GM18868 (cell line): Measurements from ENCODE around the gene NENF.
"Not testable (repeated sequence)": the region's sequence is repeated elsewhere in the genome, so short reads cannot be mapped to it uniquely, and the experiment has no call there.

ENCODE experiments used
- ATAC-seq: cut with Tn5 transposase; IDR thresholded peaks from one replicate; pipeline ENCODE4 v1.9.1; 2021; ENCODE audit warnings: mild to moderate bottlenecking, moderate library complexity; ENCODE audit not compliant: unreplicated experiment

NENF gene

GRCh38 chr1:212432661-212433576 lies at the start of gene NENF:
Gene NENF, plus strand, starts transcription at chr1:212432920. Its CDS starts 24 bp downstream, at chr1:212432944.
- peak; percentile 99 for ATAC-seq

DNA sequence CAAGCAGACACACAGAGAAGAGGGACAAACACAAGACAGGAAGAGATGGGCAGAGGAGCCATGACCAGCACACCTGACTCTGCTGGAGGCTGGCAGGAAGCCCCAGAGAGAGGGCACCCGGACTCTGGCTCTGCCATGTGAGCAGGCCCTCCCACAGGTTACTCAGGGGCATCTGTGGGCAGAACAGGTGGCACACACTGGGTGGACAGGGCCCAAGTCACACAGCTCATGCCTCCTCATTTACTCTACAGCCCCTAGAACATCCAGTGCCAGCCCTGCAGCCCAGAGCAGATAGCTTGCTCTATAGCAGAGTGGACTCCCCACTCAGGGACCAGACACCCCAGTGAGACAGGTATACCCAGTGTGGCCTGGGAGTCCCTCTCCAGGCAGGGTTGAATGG lies 46.7 kb upstream of the NENF start:
- no peak for ATAC-seq

DNA sequence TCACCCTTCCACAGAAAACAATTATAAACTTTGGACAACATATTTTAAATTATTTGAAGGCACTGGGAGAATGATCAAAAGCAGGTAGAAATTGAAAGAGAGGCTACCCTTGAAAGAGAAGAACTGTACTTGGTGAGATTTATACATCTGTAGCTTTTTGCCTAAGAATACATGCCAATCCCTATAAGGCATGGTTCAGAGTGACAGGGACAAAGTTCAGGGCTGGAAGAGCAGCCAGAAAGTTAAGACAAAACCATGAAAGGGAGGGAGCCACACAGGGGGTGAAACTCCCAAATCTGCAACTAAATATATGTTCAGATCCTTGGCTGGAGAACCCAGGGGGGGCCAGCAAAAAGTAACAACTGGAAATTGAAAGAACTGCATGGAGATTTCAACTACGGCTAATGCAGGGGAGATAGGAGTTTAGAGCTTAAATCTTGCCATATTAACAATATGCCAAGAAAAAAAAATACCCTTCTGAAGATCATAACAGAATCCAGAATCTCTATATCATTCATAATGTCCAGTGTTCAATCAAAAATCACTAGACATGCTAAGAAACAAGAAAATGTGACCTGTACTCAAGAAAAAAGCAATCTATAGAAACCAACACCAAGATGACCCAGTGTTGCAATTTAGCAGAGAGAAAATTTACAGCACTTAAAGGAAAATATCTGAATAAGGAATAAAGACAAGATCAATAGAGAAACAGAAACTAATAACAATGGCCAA lies 43.6 kb upstream of the NENF start:
- no peak for ATAC-seq

- not testable (repeated sequence) for ATAC-seq
These were observed 36.9 kb upstream of the NENF start for GRCh38 chr1:212395678-212396437.

GRCh38 chr1:212396638-212397037 lies 36.1 kb upstream of the NENF start:
- no peak for ATAC-seq

- ATAC-seq, result no peak
These were observed 35.5 kb upstream of the NENF start for GRCh38 chr1:212397171-212397570.

- ATAC-seq, result no peak
These were observed 31.7 kb upstream of the NENF start for GRCh38 chr1:212401042-212401441.

DNA sequence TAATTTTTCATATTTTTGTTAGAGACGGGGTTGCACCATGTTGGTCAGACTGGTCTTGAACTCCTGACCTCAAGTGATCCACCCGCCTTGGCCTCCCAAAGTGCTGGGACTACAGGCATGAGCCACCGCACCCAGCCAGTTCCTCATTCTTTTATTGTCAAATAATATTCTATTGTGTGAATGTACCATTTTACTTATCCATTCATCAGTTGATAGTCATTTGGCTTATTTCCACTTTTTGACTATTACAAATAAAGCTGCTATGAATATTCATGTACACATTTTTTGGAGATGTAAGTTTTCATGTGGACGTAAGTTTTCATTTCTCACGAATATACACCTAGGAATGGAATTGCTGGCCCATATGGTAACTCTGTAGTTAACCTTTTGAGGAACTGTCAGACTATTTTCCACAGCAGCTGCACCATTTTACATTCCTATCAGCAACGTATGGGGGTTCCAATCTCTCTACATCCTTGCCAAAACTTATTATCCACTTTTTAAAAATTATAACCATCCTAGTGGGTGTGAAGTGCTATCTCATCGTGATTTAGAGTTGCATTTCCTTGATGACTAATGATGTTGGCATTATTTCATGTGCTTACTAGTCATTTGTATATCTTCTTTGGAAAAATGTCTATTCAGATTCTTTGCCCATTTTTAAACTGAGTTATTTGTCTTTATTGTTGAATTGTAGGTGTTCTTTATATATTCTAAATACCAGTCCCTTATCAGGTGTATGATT lies 30.7 kb upstream of the NENF start:
- ATAC-seq, result no peak

DNA sequence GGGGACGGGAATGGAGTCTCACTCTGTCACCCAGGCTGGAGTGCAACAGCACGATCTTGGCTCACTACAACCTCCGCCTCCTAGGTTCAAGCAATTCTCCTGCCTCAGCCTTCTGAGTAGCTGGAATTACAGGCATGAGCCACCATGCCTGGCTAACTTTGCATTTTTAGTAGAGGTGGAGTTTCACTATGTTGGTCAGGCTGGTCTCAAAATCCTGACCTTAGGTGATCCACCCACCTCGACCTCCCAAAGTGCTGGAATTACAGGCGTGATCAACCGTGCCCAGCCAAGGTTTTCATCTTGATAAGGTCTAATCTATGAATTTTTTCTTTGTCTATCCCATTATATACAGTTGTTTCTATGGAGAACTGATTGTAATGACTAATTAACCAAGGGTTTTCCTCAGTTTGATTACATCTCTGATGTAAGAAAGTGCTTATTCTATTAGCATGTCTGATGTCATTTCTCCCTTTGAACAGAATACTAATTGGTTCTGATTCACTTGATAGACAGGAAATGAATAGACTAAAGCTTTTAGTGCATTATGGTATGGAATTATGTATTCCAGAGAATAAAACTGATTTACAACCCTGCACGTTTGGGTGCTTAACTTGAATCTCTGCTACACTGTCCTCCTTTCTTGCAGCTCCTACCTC lies 29.9 kb upstream of the NENF start:
- ATAC-seq, result no peak

- no peak for ATAC-seq
These were observed 22.4 kb upstream of the NENF start for GRCh38 chr1:212410231-212410820.

- ATAC-seq, result no peak
These were observed 20.3 kb upstream of the NENF start for GRCh38 chr1:212412374-212412773.

GRCh38 chr1:212413902-212414327 lies 18.8 kb upstream of the NENF start:
- ATAC-seq, result peak; percentile 8

DNA sequence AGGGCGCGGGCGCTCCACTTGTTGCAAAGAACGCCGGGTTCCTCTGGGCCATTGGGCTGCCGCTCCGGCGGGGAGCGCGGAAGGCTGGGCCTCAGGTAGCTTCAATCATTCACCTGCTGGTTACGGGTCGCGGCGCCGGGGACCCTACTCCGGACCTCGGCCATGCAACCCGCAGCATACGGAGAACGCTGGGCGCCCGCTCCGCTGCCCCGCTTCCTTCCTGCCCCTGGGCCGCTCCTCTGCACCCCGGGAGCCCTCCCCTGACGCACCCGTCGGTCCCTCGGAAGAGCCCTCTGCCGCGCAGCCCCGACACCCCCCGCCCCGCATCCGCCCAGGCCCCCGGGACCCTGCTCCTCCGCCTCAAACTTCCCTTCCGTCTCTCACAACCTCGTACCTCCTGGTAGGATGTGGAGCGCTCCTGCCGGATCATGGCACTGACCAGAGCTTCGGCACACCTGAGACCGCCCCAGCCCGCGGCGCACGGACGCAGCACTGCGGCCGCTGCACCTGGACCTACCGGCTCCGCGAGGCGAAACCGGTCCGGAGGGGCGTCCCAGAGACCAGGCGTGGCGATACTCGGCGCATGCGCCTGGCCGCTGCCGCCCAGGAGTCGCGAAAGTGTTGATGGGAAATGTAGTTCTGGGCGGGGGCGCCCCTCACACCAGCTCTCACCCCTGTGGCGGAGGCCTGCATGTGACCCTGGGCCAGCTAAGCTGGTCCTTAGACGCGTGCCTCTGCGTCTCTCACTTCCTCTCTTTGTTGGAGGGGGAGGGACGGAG lies 18.2 kb upstream of the NENF start, which contains the start of gene PACC1:
Gene PACC1 (minus strand): TSS at position 559 of the 779 bp plus-strand sequence. CDS start 129 bp downstream, at position 430.
- ATAC-seq, result peak; percentile 99

- ATAC-seq, result no peak
These were observed 17.4 kb upstream of the NENF start for GRCh38 chr1:212415107-212415841.

- no peak for ATAC-seq
These were observed 11.6 kb upstream of the NENF start for GRCh38 chr1:212421165-212421564.

DNA sequence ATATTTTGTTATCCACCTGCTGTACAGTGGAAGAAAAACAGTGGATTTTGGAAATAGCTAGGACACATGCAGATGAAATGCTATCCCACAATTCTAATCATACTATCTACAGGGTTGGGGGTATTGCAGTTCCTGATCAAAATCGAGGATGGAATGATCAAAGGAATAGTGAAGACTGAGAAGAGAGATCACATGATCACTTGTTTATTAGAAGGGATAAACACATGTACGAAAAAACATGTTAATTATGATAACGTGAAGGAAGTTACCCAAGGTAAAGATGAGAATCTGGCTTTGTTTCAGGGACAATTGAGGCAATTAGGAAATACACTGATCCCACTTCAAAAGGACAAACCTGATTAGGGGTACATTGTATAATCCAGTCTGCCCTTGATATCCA lies 8.8 kb upstream of the NENF start:
- ATAC-seq, result no peak

DNA sequence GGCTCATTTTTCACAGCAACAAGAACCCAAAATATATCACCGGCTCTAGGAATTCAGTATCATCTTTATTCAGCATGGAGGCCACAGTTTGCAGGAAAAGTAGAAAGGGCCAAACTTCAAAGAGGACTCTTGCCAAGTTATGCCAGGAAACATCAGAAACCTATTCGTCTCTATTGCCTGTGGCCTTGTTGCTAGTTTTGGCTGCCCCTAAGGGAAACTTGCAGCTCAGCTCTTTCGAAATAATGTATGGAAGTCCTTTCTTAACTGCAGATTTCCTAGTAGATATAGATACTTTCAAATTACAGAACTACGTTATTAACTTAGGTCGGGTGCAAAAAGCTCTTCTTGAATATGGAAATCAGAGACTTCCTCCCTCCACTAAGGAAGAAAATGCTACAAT lies 4.2 kb upstream of the NENF start:
- ATAC-seq, result no peak

- no peak for ATAC-seq
These were observed 2.3 kb upstream of the NENF start for GRCh38 chr1:212430416-212430815.
